Activated CD8-positive, alpha-beta memory T cell treated with anti-CD3 and anti-CD28 coated beads for 48 hours (primary cell): ENCODE results near the gene TXNL4A.
"Not testable (repeated sequence)": the region's sequence is repeated elsewhere in the genome, so short reads cannot be mapped to it uniquely, and the experiment has no call there.

Source experiments
- DNase-seq, 3 experiments: peaks; one replicate each; pipeline ENCODE4 v3.0.0-alpha.2; 2020; ENCODE audit warnings: low read depth in 2 of 3, low spot score in 2 of 3

Gene TXNL4A

GRCh38 chr18:79988451-79989194 lies at the start of gene TXNL4A:
TSS of gene TXNL4A (minus strand) at chr18:79988563. CDS start at chr18:79988392, 171 bp downstream.
- DNase-seq: peak; percentile 50 to 76 (median 67)

- no peak for DNase-seq
Observed at GRCh38 chr18:80037300-80037699, 48.9 kb upstream of the TXNL4A start.

GRCh38 chr18:80035997-80036396 lies 47.6 kb upstream of the TXNL4A start:
- no peak for DNase-seq

GRCh38 chr18:80034852-80035406 lies 46.6 kb upstream of the TXNL4A start:
- DNase-seq: no peak

- peak; percentile 98 to 99 (median 98) for DNase-seq
Observed at GRCh38 chr18:80034068-80034851, 45.9 kb upstream of the TXNL4A start, which contains the start of gene RBFA. TSS of gene RBFA (plus strand) at chr18:80034434. CDS start at chr18:80034496, 62 bp downstream.

GRCh38 chr18:80033181-80034067 lies 45.1 kb upstream of the TXNL4A start:
- peak in 2 of 3 experiments; percentile 21 to 33 for DNase-seq

- DNase-seq: no peak
Observed at GRCh38 chr18:80029690-80030089, 41.3 kb upstream of the TXNL4A start.

GRCh38 chr18:80027719-80028118 lies 39.4 kb upstream of the TXNL4A start:
- not testable (repeated sequence) for DNase-seq

GRCh38 chr18:80026363-80026762 lies 38.0 kb upstream of the TXNL4A start:
- no peak for DNase-seq

- no peak for DNase-seq
Observed at GRCh38 chr18:80023173-80023572, 34.8 kb upstream of the TXNL4A start.

- DNase-seq: no peak
Observed at GRCh38 chr18:80022613-80023012, 34.2 kb upstream of the TXNL4A start.

- DNase-seq: no peak
Observed at GRCh38 chr18:80012714-80013113, 24.4 kb upstream of the TXNL4A start.

GRCh38 chr18:80011496-80012137 lies 23.3 kb upstream of the TXNL4A start:
- not testable (repeated sequence) for DNase-seq

GRCh38 chr18:80010551-80010906 lies 22.2 kb upstream of the TXNL4A start:
- DNase-seq: no peak

- no peak for DNase-seq
Observed at GRCh38 chr18:80009661-80010550, 21.5 kb upstream of the TXNL4A start.

- no peak for DNase-seq
Observed at GRCh38 chr18:80006724-80007123, 18.4 kb upstream of the TXNL4A start.

GRCh38 chr18:80004600-80005342 lies 16.4 kb upstream of the TXNL4A start:
- no peak for DNase-seq

GRCh38 chr18:80002468-80002867 lies 14.1 kb upstream of the TXNL4A start:
- DNase-seq: no peak

GRCh38 chr18:80000877-80001276 lies 12.5 kb upstream of the TXNL4A start:
- DNase-seq: no peak
